Retinal pigment epithelial cell (primary cell): ENCODE measurements around the gene DUSP22.

Experiments
- DNase-seq: peaks from one replicate; pipeline ENCODE4 v3.0.0-alpha.2; 2010; ENCODE audit warnings: low read depth
- H3K4me3 ChIP-seq: 2 replicates; pipeline ENCODE4 v1.5.1; 2011; ENCODE audit warnings: mild to moderate bottlenecking, low read length, control low read depth, moderate library complexity
- CTCF ChIP-seq: conservative IDR thresholded peaks from 2 replicates; pipeline ENCODE4 v1.5.1; 2011; ENCODE audit warnings: low read depth, low read length, control low read depth, inconsistent platforms

The DUSP22 gene

DNA sequence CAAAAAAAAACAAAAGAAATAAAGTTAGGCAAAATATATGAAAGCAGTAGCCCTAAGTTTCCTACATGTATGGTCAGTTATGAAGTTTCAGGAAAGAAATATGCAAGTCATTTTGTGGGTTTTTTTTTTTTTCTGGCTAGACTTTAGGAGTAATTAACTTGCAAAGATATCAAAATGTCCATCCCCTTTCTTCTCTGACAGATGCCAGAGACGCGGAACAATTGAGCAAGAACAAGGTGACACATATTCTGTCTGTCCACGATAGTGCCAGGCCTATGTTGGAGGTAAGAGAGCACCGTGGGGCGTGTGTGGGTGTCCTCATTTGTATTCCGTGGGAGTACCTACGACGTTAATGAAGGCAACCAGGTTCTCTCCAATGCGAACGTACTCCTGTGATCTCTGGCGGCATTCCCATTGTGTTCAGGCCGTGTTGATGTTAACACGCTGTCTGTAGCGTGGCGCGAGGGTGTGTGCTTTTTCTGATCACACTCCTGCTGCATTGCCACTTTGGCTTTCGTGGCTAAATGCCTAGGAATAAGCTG is 19.5 kb downstream of the DUSP22 start:
- no peak overlapping the region for H3K4me3 ChIP-seq
- no peak for TF ChIP-seq CTCF
- DNase-seq, result no peak

- H3K4me3 ChIP-seq, result no peak overlapping the region
- DNase-seq, result no peak
- TF ChIP-seq CTCF, result no peak
These were observed 20.8 kb downstream of the DUSP22 start for GRCh38 chr6:313087-313486.

DNA sequence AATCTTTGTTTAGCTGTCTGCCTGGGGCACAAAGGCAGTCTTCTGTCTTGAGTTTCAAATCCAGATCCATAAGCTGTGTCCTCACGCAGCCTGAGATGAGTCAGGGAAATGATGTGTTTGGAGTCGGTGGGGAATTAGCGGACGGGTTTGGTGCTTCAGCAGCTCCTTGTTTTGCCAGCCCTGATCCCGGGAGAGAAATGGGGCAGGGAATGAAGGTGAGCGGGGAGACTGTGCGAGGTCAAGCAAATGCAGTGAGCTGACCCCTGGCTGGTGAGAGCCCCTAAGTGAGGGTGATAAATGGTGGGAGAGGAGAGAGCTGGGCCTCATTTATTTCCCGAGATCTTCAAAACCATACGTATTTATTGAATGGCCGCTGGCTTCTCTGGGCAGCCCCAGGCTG is 21.6 kb downstream of the DUSP22 start:
- no peak for TF ChIP-seq CTCF
- no peak for DNase-seq

GRCh38 chr6:314377-314776 is 22.1 kb downstream of the DUSP22 start:
- H3K4me3 ChIP-seq, result no peak overlapping the region
- no peak for DNase-seq
- TF ChIP-seq CTCF, result no peak

More for the DNA sequence above, 21.6 kb downstream of the DUSP22 start:
- H3K4me3 ChIP-seq, result no peak overlapping the region

DNA sequence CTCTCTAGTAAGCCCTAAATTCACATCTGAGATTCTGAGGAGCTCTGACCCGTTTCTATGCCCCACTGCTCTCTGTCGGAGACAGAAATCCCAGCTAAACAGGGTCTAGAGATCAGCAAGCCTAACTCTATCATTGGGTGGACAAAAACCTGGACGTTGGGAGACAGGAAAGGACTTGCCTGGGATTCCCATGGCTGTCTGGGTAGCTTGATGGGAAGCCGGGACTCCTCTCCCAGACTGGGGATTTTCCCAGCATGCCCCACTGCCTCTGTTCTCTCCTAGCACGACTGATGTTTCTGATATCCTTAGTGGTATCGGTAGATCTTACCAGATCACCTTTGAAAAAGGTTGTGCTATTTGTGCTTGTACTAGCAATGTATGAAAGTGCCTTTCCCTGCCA is 22.9 kb downstream of the DUSP22 start:
- no peak for DNase-seq
- no peak for TF ChIP-seq CTCF
- no peak overlapping the region for H3K4me3 ChIP-seq

- H3K4me3 ChIP-seq, result no peak overlapping the region
- TF ChIP-seq CTCF, result no peak
- no peak for DNase-seq
These were observed 23.9 kb downstream of the DUSP22 start for GRCh38 chr6:315921-316752.

GRCh38 chr6:316753-317038 is 24.4 kb downstream of the DUSP22 start:
- H3K4me3 ChIP-seq, result no peak overlapping the region
- DNase-seq, result no peak

More at GRCh38 chr6:316753-317038, 24.4 kb downstream of the DUSP22 start:
- TF ChIP-seq CTCF, result no peak
